LNCAP (cell line): ENCODE measurements around the gene EVX2.

ENCODE experiments used
- TF ChIP-seq, protein P1 (sequence below): fragments of 450-650 bp; IDR thresholded peaks from 2 replicates; pipeline ENCODE4 v1.5.1; 2017; ENCODE audit warnings: mild to moderate bottlenecking

Gene EVX2

DNA sequence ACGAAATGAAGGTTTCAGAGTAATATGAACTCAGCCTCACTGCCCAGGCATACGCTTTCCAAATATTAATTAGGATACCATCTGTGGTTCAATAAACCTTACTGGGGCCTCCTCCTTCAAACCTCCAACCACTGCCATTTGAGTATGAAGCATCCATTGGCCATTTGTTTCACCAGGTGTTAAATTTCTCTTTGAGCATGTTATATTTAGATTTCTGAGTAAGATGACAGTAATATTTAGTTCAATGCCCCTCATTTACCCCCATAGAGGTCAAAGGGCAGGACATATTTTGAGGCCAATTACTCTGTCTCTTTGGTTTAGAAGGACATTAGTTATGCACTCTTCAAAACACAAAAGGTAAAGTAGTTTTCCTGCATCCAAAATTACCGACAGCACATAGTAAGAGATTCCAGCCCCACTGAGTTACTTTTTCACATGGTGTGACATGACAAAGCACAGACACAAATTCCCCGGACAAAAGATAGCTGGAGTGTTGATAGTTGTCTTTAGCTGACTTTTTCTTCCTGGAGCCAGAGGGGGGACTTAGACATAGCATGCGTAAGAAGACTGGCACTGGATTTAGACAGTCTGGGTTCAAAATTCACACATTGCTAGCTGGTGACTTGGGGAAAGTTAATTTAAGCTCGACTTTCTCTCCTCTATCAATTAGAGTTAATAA lies 48.6 kb downstream of the EVX2 start:
- TF ChIP-seq, protein P1, sequence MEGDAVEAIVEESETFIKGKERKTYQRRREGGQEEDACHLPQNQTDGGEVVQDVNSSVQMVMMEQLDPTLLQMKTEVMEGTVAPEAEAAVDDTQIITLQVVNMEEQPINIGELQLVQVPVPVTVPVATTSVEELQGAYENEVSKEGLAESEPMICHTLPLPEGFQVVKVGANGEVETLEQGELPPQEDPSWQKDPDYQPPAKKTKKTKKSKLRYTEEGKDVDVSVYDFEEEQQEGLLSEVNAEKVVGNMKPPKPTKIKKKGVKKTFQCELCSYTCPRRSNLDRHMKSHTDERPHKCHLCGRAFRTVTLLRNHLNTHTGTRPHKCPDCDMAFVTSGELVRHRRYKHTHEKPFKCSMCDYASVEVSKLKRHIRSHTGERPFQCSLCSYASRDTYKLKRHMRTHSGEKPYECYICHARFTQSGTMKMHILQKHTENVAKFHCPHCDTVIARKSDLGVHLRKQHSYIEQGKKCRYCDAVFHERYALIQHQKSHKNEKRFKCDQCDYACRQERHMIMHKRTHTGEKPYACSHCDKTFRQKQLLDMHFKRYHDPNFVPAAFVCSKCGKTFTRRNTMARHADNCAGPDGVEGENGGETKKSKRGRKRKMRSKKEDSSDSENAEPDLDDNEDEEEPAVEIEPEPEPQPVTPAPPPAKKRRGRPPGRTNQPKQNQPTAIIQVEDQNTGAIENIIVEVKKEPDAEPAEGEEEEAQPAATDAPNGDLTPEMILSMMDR, result no peak

DNA sequence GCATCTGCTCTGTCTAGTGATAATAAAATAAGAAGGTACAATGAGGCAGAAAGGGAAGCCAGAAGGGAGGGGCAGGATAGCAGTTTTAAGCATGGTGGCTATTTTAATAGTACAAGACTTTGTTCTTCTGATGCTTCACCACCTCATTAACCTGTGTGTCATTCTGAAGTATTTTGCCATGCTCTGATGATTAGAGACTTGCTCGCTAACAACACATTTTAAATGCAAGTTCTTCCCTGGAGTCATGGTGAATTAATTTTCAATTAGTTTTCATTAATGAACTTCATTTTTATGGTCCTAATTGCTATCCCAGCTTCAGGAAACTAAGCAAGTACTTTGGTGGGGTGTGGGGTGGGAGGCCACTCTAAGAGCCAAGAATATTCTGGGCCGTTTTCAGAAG lies 56.0 kb downstream of the EVX2 start:
- TF ChIP-seq, protein P1, result no peak
